GM18526 (cell line): ENCODE measurements around the gene RHBDD1.

Experiments
- POLR2A ChIP-seq: IDR thresholded peaks from 3 replicates; pipeline ENCODE4 v1.6.1; 2011; ENCODE audit not compliant: insufficient read length; ENCODE audit errors: extremely low read depth

RHBDD1 gene

GRCh38 chr2:226962176-226962773 is 126.4 kb downstream of the RHBDD1 start:
- no peak for TF ChIP-seq POLR2A

DNA sequence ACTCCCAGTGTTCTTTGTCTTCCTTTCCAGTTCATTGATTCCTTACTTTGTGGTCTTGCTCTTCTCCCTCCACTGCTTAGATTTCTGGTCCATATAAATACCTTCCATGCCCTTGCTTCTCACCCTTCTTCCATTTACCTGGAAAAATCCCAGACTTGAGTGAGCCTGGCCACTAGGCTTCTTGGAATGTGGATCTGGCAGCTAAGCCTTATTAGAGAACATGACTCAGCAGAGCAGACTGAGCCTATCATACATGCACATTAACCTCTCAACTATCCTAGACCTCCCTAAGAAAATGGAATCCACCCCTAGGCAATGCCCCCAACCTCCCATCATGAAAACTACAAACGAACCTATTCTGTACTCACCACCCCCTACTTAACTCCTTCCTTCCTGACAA is 127.7 kb downstream of the RHBDD1 start:
- TF ChIP-seq POLR2A = no peak

DNA sequence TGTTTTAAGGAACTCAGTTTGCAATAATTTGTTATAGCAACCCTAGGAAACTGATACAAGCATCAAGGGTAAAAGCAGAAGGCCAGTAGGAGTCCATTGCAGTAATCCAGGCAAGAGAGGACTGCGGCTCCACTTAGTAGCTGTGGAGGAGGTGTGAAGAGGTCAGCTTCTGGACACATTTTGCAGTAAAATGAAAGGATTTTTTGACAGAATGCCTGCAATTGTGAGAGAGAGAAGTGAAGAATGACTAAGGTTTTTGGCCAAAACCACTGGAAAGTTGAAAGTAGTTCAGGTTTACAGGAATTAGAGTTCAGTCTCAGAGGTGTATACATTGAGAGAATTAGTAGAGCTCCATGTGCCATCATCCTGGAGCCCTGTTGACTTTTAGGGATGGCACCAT is 129.5 kb downstream of the RHBDD1 start:
- TF ChIP-seq POLR2A = no peak

GRCh38 chr2:226969417-226970080 is 133.7 kb downstream of the RHBDD1 start:
- TF ChIP-seq POLR2A = no peak

DNA sequence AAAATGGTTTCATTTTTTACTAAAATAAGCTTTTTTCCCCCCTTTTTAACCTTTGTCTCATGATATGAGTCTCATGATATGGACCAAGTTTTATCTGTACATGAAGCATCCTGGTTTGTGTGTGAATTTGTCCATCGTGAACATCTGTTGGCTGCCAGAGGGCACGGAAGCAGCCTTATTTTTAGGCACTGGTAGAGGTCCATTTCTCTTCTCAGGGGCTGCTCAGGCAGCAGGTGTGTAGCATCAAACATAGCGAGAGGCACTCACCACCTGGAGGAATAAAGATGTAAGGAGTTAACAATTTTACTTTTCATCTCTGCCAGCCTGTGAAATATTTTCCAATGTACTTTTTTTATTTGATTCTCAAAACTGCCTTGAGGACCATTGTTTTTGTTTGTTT is 134.5 kb downstream of the RHBDD1 start:
- TF ChIP-seq POLR2A = no peak

GRCh38 chr2:226971084-226971483 is 135.2 kb downstream of the RHBDD1 start:
- no peak for TF ChIP-seq POLR2A

DNA sequence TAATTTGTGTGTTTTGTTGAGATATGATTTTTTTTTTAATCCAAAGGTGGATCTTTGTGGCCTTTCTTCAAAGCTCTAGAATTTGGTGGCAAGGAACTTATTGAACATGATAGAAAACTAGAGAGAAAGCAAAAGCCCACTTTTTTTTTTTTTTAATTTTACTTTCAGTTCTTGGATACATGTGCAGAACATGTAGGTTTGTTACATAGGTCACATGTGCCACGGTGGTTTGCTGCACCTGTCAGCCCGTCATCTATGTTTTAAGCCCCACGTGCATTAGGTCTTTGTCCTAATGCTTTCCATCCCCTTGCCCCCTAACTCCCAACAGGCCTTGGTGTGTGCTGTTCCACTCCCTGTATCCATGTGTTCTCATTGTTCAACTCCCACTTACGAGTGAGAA is 135.9 kb downstream of the RHBDD1 start:
- TF ChIP-seq POLR2A = no peak

DNA sequence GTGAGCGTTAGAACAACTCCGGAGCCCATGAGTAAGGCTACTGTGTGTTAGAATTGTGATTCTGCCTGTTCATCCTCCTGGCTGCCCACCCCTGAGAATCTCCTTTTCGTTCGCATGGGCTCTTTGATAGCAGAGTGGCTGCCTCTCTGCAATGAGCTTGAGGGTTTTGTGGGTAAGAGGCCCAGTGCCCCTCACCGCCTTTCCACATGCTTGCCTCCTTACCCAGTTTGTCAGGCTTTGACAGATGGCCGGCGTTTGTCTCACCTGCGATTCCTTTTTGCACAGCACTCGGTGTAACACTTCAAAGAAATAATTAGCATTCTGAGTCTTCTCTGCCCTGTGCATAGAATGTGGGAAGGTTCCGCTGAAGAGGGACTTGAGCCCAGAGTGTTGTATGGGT is 138.0 kb downstream of the RHBDD1 start:
- TF ChIP-seq POLR2A = no peak

GRCh38 chr2:226977775-226978190 is 141.9 kb downstream of the RHBDD1 start:
- no peak for TF ChIP-seq POLR2A

DNA sequence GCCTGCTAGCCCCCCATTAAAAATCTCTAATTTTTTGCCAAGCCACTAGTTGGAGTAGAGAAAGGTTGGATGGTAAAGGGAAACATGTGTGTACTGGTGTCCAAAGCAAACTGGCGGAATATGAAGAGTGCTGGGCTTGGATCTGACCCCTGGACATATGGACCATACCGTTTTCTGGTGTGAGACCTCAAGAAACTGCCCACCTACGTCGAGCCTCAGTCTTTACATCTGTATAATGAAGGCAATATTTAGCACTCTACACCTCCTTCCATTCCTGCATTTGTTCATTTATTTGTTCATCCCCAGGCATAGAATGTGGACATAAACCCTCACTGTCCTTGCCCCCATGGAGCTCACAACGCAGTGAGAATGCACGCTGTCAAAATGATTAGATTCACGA is 142.4 kb downstream of the RHBDD1 start:
- TF ChIP-seq POLR2A = no peak

- no peak for TF ChIP-seq POLR2A
Observed at GRCh38 chr2:226979004-226979403, 143.2 kb downstream of the RHBDD1 start.

DNA sequence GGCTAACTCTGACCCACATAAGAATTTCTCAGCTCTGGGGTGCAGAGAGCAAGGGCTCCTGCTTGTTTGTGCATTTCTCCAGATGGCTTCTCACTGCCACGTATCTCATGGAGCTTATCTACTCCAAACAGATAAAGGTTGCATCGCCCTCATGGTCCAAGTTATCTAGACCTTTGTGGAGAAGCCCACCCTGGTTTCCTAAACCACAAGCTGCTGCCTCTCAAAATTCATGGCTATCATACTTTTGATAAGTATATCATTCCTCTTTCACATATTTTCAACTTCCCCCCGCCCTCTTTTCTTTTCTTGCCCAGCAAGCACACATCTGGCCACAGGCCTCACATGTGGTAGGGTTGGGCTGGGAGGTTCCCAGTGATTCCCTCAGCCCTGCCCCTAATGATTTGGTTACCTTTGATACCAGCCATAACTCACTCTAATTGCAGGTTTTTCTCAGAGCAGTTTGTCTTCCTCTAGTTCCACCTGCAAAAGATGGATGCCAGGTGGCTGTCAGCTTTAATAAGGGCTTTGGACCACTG is 146.0 kb downstream of the RHBDD1 start:
- no peak for TF ChIP-seq POLR2A

GRCh38 chr2:226983895-226984749 is 148.3 kb downstream of the RHBDD1 start:
- no peak for TF ChIP-seq POLR2A

GRCh38 chr2:226984750-226985582 is 149.1 kb downstream of the RHBDD1 start:
- TF ChIP-seq POLR2A = no peak

DNA sequence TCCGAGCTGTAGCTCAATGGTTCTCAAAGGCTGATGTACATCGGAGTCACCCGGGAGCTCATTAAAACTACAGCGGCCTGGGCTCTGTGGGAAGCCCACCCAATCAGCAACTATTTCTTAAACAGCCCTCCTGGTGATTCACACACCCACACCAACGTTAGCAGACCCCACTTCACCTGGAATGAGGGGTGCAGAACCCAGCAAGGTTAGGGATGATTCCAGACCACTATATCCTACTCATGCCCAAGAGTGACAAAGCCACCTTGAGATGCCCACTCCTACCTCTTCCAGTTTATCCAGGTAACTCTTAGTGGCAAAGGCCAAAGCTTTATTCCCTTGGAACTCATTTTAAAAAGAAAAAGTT is 149.7 kb downstream of the RHBDD1 start:
- no peak for TF ChIP-seq POLR2A
